Mucosa of descending colon (tissue), 3 donors: Measurements from ENCODE around the gene PTPRN2. TPM values are rescaled to one million over a fixed set of nuclear protein-coding genes. Genes with fewer than 3 reads are reported as not detected.

ENCODE experiments used
- ATAC-seq: fragments of 200-7000 bp; cut with Tn5 transposase; one replicate; pipeline ENCODE4 v1.9.1; 2020; ENCODE audit warnings: mild to moderate bottlenecking, moderate library complexity
- DNase-seq, 3 donors: peaks; one replicate each; pipeline ENCODE4 v3.0.0-alpha.2; 2020
- H3K36me3 ChIP-seq: fragments of 200-600 bp; one replicate; pipeline ENCODE4 v1.8.0; 2021; ENCODE audit warnings: low read depth, mild to moderate bottlenecking
- H3K4me1 ChIP-seq: fragments of 200-600 bp; one replicate; pipeline ENCODE4 v1.8.0; 2021; ENCODE audit warnings: low read depth, mild to moderate bottlenecking
- H3K4me3 ChIP-seq: fragments of 200-600 bp; one replicate; pipeline ENCODE4 v1.8.0; 2021; ENCODE audit warnings: mild to moderate bottlenecking
- H3K9me3 ChIP-seq: fragments of 200-600 bp; one replicate; pipeline ENCODE4 v1.8.0; 2021; ENCODE audit warnings: mild to moderate bottlenecking
- intact Hi-C, 2 donors: fragments of 100-400 bp; cut with DNase I in 1 of 2; cut with micrococcal nuclease in 1 of 2; formaldehyde crosslinking; loops; one replicate each; pipeline versions ENCODE4 v1.11.0 to v1.11.1; 2022; cut with DNase I, micrococcal nuclease
- total RNA-seq, 3 donors: library from RNA; stranded (reverse); fragmentation: NEBNext Ultra II Directional in 2 of 3; extraction: Animal tissue kit (Norgen Biotek cat#: 25700) in 2 of 3; gene quantifications; one replicate each; pipeline versions ENCODE4 v1.2.1 to v1.2.4, GENCODE V29; 2021 to 2023
- TF ChIP-seq, protein P1 (sequence below): fragments of 200-600 bp; IDR thresholded peaks from one replicate; pipeline ENCODE4 v1.8.0; 2022; ENCODE audit warnings: antibody characterized with exemption, mild to moderate bottlenecking
- donor health status: DM: no; HTN: no; CAD: no; lungs with moderate emphysema.
- donor health status: DM: no; HTN: no; CAD: no.
- donor health status: DM: no; HTN: yes; CAD: no.

PTPRN2 gene
- total RNA-seq, 3 donors from 2014 or later = 12.5 to 28.0 (median 26.2) TPM

DNA sequence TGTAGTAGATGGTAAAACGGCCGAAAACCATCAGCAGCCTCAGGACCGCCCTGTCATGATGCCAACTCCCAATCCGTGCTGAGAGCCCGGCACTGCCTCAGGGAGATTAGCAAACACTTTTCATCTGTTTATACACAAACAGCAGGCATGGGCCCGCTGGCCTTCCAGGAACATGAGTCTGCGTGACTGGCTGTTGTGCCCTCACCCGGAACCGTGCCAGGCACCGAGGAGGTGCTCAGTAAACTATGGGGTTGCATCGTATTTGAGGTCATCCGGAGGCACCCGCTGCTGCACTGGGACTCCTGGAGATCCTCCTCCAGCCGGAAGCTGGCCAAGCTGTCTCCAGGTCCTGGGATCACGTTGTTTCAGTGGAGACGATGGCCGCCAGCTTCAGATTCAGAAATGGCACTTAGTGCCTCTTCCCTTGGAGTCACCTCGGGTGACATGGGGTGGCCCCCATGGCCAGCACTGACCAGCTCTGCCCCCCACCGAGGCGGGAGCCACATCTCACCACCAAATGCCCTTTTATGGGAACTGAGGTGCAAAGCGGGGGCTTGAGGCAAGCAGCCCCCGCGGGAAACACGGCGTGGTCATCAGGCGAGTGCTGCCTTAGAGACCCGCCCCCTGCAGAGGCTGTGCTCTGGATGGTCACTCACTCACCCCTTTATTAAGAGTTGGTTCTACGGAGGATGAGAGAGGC is 585.9 kb downstream of the PTPRN2 start:
- ATAC-seq (no peak), DNase-seq (no peak)
- H3K4me3 ChIP-seq = no peak overlapping the region
- TF ChIP-seq, protein P1, sequence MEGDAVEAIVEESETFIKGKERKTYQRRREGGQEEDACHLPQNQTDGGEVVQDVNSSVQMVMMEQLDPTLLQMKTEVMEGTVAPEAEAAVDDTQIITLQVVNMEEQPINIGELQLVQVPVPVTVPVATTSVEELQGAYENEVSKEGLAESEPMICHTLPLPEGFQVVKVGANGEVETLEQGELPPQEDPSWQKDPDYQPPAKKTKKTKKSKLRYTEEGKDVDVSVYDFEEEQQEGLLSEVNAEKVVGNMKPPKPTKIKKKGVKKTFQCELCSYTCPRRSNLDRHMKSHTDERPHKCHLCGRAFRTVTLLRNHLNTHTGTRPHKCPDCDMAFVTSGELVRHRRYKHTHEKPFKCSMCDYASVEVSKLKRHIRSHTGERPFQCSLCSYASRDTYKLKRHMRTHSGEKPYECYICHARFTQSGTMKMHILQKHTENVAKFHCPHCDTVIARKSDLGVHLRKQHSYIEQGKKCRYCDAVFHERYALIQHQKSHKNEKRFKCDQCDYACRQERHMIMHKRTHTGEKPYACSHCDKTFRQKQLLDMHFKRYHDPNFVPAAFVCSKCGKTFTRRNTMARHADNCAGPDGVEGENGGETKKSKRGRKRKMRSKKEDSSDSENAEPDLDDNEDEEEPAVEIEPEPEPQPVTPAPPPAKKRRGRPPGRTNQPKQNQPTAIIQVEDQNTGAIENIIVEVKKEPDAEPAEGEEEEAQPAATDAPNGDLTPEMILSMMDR = no peak
- no peaks in the 10 kb centered on the region for H3K36me3 ChIP-seq
- intact Hi-C loops = no loop called here
- no peaks in the 10 kb centered on the region for H3K4me1 ChIP-seq
- H3K9me3 ChIP-seq = no peaks in the 10 kb centered on the region

DNA sequence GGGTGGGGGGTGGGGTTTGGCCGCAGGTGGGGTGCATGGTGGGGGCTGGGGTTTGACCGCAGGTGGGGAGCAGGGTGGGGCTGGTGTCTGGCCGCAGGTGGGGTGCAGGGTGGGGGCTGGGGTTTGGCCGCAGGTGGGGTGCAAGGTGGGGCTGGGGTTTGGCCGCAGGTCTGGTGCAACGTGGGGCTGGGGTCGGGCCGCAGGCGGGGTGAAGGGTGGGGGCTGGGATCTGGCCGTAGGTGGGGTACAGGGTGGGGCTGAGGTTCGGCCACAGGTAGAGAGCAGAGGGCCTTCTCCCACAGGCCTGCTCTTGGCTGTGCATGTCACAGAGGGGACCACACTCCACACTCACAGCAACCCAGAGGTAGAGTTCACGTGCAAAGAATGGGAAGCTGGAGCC is 586.6 kb downstream of the PTPRN2 start:
- ATAC-seq (no peak), DNase-seq (no peak)
- Histone ChIP-seq H3K36me3 (no peaks in the 10 kb centered on the region), H3K4me1 (no peaks in the 10 kb centered on the region), H3K9me3 (no peaks in the 10 kb centered on the region), H3K4me3 (no peak overlapping the region)
- intact Hi-C loops = no loop called here
- TF ChIP-seq, protein P1 = no peak

DNA sequence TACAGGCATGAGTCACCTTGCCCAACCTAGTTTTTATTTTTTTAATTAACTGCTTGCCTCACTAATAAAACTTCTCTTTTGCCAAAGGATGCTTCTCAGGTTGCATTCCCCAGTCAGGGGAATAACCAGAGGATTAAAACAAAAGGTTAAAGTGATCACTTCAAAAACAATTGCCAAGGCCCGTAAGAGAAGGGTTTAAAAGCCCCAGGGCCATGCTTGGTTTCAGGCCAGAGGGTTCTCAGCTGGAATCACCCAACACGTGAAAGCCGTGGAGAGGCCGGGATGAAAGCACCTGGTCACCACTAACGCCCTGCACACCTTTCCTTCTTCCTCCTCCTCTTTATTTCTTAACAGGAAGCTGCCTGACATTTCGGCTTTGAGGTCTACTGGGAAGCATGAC is 587.5 kb downstream of the PTPRN2 start:
- TF ChIP-seq, protein P1 = no peak
- no peaks in the 10 kb centered on the region for H3K9me3 ChIP-seq
- no peak for DNase-seq
- no peaks in the 10 kb centered on the region for H3K4me1 ChIP-seq
- no peak overlapping the region for H3K4me3 ChIP-seq
- no peak for ATAC-seq
- intact Hi-C loops = no loop called here
- H3K36me3 ChIP-seq = no peaks in the 10 kb centered on the region

DNA sequence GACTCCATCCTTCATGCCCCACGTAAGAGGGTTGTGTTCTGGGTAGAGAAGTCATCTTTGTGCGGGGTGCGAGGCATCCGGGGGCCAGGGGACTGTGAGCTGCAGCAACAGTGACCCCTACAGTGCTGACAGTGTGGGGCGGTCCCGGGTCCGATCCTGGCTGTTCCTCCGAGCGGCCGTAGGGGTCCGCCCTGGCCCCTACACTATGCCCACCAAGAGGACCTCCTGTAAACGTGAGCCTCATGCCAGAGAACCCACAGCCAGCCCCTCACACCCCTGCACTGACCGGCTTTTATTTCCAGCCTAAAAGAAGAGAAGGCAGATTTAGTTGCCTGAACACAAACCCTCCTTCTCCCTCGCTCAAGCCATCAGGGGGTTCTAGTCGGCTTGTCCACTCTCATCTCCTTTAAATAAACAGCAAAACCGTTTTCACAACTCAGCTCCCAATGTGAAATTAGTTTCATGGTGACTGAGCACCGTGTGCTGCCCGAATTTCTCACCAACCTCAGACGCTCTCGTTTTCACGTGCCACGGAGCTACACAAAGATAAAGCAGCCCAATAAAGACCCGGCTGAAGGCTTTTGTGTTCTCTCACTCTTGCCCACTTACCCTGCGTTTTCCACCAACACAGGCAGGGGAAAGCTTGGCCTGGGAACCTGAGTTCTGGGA is 588.6 kb downstream of the PTPRN2 start:
- Histone ChIP-seq H3K9me3 (no peaks in the 10 kb centered on the region), H3K36me3 (no peaks in the 10 kb centered on the region), H3K4me1 (no peaks in the 10 kb centered on the region), H3K4me3 (no peak overlapping the region)
- DNase-seq (no peak), ATAC-seq (no peak)
- TF ChIP-seq, protein P1 = no peak
- intact Hi-C loops = no loop called here

DNA sequence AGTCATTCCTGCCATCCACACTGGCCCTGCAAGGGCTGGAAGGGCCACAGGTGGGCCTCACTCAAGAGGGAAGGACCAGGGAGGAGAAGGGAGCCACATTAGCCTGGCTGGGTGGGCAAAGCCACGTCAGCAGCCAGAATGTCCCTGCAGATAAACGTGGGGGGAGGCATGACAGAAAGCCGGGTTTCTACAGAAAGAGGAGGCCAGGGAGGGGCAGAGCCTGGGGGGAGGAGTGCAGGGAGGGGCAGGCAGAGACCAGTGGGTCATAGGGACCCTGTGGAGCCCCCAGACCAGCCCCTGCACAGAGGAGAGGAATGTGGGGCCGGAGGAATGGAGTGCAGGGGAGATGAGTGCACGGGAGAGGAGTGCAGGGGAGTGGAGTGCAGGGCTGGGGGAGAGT is 590.2 kb downstream of the PTPRN2 start:
- intact Hi-C loops = no loop called here
- TF ChIP-seq, protein P1 = no peak
- Histone ChIP-seq H3K4me3 (no peak overlapping the region), H3K4me1 (no peaks in the 10 kb centered on the region), H3K36me3 (no peaks in the 10 kb centered on the region), H3K9me3 (no peaks in the 10 kb centered on the region)
- ATAC-seq (no peak), DNase-seq (no peak)
